GM23338 (cell line): ENCODE data around the gene NR5A2.

Experiments
- CREB1 ChIP-seq: fragments of 250-450 bp; sonication (Bioruptor Pico); IDR thresholded peaks from 2 replicates; pipeline ENCODE4 v1.5.0; 2020; ENCODE audit warnings: low read depth, mild to moderate bottlenecking, moderate library complexity
- CTCF ChIP-seq, 2 experiments: fragments of 200-600 bp in 1 of 2; sonication (generic) in 1 of 2; conservative IDR thresholded peaks; 2 replicates each; pipeline versions ENCODE4 v1.5.1 to v1.6.1; 2016 to 2017; ENCODE audit warnings: antibody characterized with exemption in 2 of 2, low read depth in 2 of 2, mild to moderate bottlenecking in 2 of 2, moderate library complexity in 1 of 2
- EZH2 ChIP-seq: fragments of 200-600 bp; sonication (generic); IDR thresholded peaks from one replicate; pipeline ENCODE4 v1.8.0; 2017; ENCODE audit warnings: antibody characterized with exemption, mild to moderate bottlenecking, low read depth; ENCODE audit not compliant: unreplicated experiment
- EZH2phosphoT487 ChIP-seq: fragments of 200-600 bp; sonication (generic); IDR thresholded peaks from one replicate; pipeline ENCODE4 v1.8.1; 2018; ENCODE audit warnings: antibody characterized with exemption; ENCODE audit not compliant: unreplicated experiment
- POLR2AphosphoS5 ChIP-seq: IDR thresholded peaks from 2 replicates; pipeline ENCODE4 v1.6.1; 2016; ENCODE audit warnings: antibody characterized with exemption, low read depth
- REST ChIP-seq: IDR thresholded peaks from one replicate; pipeline ENCODE4 v1.6.1; 2018; ENCODE audit warnings: antibody characterized with exemption; ENCODE audit not compliant: unreplicated experiment
- STAT1 ChIP-seq: IDR thresholded peaks from one replicate; pipeline ENCODE4 v1.6.1; 2016; ENCODE audit warnings: antibody characterized with exemption; ENCODE audit not compliant: unreplicated experiment

- no peak for TF ChIP-seq CTCF (conservative IDR thresholded peaks at IDR 0.05; ENCODE audit: low read depth in 2 of 2)
- no peak for TF ChIP-seq POLR2AphosphoS5
- no peak for TF ChIP-seq EZH2
- TF ChIP-seq EZH2phosphoT487: no peak
- no peak for TF ChIP-seq REST
- TF ChIP-seq STAT1: no peak
- no peak for TF ChIP-seq CREB1 (CRISPR knock-in tag)
Observed at GRCh38 chr1:200152336-200152735, 124.8 kb downstream of the NR5A2 start.
